AML-193 (cell line): Measurements from ENCODE around the gene TRPM2.

Experiments
- DNase-seq, 2 experiments: peaks; one replicate each; lab custom pipeline; 2025; lab: John Stamatoyannopoulos, UW

Gene TRPM2

DNA sequence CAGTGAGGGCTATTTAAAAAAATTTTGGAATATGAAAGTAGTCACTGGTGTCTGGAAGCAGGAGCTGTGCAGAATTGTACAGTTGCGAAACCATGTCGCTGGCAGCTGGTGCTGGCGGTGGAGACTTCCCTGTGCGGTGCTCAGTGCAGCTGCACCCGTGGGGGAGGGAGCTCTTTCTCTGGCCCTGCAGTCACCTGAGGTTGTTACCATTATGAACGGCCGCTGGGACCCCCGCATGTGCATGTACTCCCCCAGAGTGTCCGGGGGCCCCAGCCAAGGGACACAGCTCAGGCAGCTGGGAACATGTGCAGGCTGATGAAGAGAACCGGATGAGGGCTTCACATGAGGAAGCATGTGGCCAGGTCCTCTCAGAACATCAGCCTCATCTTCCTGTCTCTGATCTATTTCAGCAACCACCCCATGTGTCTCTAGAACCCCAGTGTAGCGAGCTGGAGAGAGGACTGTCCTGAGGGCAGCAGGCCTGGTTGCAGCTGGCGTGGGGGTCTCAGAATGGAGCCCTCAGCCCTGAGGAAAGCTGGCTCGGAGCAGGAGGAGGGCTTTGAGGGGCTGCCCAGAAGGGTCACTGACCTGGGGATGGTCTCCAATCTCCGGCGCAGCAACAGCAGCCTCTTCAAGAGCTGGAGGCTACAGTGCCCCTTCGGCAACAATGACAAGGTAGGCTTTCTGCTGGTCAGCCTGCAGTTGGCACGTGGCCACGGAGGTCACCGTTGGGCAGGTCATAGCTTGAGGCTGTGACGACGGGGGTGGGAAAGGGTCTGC, at the start of gene TRPM2:
TSS of gene TRPM2 (plus strand) at position 431 of the 780 bp plus-strand sequence. CDS start at position 511, 80 bp downstream.
- DNase-seq: peak; percentile 93 to 95

DNA sequence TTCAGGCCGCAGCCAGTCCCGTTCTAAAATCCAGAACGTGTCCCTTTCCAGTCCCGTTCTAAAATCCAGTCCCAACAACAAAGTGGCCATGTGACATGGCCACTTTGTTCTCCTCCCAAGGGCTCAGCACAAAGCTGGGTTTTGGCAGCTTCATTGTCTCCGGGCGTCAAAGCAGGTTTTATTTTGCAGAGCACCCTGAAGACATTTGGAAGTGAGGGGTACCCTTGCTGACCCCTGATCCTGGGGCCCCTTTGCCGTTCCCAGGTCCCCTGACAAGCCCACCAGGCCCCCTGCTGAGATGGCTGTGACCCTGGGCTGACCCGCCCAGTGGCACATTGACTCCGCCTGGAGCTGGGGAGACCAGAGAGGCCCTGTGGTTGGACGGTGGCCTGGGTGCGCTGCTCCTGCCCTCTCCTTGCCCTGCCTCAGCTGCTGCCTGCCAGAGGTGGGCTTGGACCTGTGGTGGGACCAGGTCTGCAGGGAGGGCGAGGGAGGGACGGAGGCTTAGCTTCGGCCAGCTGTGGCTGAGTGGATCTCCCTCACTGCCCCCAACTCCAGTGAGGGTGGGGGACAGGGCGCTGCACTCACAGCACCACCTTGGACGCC, 49.3 kb upstream of the TRPM2 start:
- DNase-seq: no peak

DNA sequence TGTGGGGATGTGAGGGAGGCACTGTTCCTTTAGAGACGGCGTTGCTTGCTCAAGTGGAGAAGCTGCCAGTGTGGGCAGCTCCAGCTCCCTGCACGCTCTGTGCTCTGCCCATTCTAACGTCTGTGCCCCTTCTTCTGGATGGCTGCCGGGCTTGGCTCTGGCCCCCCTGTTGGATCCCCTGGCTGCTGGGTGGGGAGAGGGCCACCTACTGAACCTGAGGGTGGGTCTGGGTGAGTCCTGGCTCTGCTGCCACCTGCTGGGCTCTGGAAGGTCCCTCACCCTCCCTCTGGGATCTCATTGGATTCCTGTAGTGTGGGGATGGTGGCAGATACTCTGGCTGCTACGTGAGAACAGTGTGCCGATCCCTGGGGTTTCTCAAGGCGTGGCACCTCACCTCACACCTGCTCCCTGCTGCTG, 48.5 kb upstream of the TRPM2 start:
- DNase-seq: peak; percentile 4 to 12

DNA sequence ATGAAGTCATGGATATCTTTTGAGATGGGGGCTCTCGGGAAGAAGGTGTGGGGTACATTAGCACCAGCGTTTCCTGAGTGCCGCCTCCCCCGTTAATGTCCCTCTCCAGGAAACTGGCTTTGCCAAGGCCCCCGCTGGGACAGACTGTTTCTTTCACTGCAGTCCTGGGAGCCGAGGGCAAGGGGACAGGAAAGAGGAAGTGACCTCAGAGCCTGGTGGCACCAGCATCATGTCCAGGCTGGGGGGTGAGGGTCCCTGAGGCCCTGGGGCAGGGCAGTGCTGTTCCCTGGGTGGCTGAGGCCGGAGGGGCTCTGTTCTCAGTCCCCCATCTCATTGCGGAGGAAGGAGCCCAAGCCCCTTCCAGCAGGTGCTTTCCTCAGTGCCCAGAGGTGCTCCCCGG, 47.7 kb upstream of the TRPM2 start:
- no peak for DNase-seq

DNA sequence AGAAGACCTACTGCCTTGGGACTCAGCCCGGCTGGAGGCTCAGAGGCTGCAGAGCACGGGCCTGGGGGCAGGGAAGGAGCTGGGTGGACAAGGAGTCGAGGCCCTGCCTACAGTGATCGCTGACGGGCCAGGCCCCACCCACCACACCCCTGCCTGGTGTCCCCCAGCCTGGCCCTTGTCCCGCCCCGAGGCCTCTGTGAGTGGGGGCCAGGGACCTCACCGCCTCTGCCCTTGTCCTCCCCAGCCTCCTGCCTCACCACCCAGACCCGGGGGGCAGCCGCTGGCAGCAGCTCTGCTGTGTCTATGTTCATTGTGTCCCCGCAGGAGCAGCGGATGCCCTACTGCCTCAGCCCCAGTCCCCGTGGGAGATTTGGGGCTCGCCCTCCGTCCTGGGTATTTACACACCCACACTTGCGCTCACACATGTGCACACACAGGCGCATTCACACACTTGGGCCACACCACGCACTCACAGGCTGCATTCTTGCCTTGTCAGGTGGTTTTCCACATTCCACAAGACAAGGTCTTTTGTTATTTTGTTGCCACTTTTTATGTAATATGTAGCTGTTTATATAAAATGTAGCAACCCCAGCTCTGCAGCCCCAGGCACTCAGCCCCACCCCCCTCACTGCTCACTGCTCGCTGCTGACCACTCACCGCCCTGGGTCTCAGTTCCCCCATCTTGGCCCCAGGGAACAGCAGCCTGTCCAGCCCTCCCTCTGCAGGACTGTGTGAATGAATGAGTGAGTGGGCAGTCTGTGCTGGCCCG, 46.3 kb upstream of the TRPM2 start:
- DNase-seq: no peak

DNA sequence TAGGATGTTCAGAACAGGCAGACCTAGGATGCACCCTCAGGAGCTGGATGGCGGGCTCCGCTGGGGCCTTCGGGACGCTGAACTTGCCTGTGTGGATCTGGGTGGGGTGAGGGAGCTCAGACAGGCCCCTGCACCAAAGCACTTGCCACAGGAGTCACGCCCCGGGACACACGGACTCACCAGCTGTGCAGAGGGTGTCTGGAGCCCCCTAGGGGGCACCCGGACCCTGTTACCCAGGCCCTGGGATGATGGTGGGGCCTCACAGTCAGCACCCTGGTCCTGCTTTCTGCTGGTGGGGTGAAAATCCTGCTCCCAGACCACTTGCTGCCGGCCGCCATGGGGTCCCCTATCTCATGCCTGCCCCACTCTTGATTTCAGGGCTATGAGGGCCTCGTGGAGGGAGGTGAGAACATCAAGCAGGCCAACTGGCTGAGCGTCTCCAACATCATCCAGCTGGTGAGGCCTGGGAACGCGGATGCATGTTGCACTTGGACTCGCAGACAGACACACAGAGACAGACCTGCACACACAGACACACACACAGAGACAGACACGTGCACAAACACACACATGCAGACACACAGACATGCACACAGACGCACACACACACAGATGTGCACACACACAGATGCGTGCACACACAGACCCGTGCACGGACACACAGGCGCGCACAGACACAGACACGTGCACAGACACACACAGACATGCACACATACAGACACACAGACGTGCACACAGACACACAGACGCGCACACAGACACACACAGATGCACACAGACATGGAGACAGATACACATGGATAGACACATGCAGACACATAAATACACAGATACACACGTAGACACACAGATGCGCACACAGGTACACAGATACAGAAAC, 42.6 kb upstream of the TRPM2 start:
- no peak for DNase-seq

DNA sequence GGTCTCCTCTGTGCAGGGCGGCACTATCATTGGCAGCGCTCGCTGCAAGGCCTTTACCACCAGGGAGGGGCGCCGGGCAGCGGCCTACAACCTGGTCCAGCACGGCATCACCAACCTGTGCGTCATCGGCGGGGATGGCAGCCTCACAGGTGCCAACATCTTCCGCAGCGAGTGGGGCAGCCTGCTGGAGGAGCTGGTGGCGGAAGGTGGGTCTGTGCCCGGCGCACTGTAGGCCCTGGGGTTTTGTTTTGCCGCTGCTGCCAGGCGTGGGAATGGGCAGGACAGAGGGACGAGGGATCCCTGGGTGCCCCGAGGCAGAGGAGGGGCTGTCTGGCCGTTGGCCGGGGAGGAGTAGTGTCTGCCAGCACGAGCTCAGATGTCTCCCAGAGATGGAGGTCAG, 41.3 kb upstream of the TRPM2 start:
- no peak for DNase-seq

DNA sequence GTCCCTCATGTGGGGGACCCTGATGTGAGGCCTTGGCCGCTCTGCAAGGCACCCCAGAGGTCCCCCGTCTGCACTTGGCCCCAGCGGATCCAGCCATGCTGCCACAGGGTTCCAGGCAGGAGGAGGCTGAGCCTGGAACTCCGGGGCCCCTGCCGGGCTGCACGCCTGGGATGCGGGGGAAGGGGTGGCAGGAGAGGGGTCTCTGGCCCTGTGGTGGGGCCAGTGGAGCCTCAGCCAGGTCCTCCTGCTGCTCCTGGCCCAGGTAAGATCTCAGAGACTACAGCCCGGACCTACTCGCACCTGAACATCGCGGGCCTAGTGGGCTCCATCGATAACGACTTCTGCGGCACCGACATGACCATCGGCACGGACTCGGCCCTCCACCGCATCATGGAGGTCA, 40.7 kb upstream of the TRPM2 start:
- no peak for DNase-seq

DNA sequence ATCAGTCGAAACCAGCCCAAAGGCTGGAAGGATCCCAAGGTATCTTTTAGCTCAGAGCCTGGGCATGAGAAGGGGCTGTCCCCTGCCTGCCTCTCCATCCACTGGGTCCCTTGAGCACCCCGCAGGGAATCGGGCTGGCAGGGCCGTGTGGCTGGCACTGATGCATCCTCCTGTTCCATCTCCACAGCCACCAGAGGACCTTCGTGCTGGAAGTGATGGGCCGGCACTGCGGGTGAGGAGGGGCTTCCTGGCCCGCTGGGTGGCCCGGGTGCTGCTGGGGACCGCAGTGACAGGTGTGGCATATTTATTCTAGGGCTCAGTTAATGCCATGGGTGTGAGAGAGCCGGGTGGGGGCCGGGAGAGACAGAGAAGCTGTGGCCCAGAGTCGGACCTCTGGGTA, 40.0 kb upstream of the TRPM2 start:
- no peak for DNase-seq

DNA sequence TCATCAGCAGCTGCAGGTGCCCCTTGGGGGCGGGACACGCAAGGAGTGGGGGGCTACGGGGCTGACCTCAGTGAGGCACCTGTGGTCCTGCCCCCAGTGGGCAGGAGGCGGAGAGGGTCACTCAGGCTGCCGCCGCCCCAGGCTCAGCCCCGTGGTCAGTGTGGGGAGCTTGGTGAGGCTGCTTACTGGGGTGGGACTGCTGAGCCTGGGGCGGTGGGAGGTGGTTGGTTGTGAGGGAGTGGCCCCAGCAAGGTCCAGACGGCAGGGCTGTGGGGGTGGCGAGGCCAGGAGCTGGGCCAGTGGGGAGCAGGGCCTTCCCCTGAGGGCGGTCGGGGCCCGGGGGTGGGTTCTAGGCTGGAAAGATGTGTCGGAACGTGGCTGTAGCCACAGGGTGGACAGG, 39.3 kb upstream of the TRPM2 start:
- DNase-seq: no peak

DNA sequence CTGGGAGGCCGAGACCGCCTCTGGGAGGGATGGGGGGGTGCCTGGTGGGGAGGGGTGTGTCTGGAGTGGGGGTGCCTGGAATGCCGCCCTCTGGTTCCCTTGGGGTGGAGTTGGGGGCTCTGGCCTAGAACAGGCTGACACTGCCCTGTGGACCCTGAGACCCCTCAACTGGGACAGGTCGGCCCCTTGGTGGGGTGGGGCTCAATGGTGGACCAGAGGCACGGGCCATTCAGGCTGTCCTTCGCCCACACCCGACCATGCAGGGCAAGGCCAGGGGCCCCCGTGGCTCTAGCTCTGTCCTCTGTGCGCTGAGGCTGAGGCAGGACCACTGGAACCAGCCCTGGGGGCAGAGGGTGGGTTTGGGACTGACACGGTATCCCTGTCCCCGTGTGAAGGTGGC, 38.9 kb upstream of the TRPM2 start:
- DNase-seq: no peak

DNA sequence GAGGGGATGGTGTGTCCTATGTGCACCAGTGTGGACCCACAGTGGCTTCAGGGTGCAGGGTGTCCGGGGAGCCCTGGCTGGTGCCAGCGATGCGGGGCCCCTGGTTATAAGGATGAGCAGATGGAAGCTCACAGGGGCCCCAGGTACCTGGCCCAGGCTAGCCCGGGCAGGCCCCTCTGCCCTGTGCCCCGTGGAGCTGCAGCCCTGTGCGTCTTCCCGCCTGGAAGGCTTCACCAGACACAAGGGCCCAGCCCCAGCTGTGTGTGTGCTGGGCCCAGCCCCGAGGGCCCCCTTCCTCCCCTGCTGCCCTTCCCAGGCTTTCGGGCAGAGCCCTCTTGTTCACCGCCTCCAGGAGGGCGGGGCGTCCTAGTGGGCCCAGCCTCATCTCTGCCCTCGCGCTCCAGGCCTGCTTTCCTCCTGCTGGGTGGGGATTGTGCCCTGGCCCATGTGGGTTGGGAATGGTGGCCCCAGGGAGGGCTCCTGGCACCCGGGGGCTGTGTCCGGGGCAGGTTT, 37.7 kb upstream of the TRPM2 start:
- no peak for DNase-seq

DNA sequence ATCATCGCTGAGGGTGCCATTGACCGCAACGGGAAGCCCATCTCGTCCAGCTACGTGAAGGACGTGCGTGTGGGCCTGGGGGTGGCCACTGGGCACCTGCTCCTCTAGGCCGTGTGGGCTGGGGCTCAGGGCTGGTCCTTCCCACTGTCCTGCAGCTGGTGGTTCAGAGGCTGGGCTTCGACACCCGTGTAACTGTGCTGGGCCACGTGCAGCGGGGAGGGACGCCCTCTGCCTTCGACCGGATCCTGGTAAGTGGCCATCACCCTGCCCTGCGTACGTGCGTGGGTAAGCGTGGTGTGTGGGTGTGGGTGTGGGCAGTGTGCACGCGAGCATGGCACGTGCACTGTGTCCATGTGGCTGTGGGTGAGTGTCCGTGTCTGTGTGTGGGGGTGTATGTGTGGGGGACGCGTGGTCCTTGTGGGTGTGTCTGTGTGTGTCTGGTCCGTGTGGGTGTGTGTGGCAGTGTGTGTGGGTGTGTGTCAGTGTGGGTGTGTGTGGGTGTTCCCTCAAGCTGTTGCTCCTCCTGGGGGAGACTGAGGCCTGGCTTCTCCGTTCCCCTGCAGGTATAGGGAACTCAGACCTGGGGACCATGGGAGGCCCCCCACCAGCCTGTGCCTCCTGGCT, 37.0 kb upstream of the TRPM2 start:
- no peak for DNase-seq

DNA sequence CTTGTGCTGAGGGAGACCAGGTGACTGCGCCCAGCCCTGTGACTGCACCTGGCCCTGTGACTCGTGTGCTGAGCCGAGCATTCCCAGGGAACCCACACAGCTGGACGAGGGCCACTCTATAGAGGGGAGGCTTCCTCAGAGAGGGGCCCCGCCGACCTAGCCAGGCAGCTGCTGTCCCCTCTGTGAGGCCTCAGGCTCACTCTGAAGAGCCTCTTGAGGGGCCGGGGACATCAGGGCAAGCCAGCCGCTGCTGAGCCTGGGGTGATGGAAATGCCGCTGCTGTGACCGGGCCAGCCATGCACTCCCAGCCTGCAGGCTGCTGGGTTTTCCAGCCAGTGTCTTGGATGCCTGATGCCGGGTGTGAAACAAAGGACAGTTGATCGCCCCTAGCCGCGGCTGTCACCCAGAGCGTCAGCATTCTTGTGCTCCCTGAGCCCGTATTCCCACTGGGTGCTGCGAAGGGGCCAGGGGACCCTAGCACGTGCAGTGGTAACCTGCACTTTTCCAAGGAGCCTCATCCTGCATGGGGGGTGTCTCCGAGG, 36.1 kb upstream of the TRPM2 start:
- DNase-seq: no peak

DNA sequence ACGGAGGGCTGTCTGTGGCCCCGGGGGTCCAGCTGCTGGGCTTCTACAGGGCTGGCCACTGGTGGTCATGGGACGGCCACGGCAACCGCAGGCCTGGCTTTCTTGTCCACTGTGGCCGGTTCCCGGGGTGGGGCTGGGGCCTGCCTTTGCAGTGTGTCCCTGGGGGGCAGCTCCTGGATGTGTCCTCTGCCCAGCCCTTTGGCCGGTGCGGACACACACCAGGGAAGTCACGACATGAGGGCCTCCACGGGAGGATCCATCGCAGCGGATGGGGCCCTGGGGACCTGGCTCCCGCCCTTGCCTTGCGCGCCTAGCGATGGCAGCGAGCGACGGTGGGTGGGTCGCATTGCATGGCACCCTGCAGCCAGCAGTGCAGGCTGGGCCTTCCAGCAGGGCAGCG, 35.5 kb upstream of the TRPM2 start:
- no peak for DNase-seq

DNA sequence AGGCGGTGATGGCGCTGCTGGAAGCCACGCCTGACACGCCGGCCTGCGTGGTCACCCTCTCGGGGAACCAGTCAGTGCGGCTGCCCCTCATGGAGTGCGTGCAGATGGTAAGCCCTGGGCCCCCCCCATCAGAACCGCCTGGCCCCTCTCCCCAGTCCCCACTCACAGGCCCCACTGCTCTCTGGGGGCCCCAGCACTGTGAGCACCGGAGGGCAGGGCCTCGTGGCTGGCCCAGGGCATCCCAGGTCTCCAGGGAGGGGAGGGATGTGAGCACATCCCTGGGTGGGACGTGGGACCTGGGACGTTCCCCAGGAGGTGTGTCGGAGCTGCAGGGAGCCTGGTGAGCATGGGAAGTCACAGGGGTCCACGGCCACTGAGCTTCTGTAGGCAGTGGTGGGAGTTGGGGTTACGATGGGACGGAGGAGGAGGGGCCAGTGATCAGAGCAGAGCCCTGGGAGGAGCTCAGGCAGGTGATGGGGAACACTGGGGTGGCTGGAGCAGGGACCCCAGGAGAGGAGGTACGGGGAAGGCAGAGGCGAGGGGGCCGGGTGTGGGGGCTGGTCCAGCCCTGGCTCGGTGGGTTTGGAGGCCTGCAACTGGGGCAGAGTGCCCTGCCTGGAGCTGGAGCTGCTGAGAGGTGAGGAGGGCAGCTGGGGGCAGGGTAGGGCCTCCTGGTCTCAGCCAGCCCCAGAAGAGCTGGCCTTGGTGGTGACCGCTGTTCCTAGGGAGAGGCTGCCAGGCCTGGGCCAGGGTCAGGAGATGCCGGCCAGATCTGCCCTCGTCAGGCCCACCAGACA, 34.7 kb upstream of the TRPM2 start:
- DNase-seq: no peak

DNA sequence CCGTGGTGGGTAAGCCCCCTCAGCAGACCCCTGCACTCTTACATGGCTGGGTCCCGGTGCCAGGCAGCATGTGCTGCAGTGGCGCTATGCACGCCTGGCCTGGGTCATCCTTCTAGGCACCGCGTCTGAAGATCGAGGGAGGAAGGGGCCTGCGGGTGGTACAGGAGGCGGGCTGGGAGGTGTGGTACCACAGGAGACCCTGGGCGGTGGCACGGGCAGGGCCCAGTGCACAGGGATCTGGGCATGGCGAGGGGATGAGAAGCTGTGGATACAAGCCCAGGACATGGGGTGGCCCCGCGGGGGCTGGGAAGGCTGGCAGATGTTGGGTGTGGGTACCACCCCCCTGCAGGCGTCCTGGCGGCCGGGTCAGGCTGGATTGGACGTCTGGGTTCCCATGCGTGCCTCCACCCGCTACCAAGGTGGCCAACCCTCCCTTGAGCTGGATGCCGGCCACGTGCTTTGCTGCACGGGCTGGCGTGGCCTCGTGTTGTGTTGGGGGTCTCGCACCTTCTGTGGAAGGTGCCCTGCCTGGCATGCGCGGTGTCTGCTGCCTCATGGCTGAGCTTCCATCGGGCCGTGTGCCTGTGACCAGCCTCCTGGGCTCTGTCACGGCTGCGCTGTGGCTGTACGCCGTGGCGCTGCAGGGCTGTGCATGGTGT, 33.9 kb upstream of the TRPM2 start:
- no peak for DNase-seq

DNA sequence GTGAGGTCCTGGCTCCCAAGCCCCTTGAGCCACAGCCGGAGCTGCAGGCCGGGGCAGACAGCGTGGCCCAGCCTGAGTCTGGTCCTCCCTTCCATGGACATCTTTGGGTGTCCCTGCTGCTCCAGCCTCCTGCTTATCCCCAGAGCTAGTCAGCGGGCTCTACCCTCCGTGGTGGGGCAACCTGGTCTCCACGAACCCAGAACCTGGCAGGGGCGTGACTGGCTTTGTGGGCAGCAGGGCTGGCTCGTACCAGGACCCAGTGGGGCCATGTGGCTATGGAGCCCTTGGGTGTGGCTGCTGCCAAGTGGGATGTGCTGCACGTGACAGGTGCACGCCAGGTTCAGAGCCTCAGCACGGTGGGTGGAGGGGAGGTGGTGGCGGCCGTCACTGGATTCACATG, 32.6 kb upstream of the TRPM2 start:
- DNase-seq: no peak

DNA sequence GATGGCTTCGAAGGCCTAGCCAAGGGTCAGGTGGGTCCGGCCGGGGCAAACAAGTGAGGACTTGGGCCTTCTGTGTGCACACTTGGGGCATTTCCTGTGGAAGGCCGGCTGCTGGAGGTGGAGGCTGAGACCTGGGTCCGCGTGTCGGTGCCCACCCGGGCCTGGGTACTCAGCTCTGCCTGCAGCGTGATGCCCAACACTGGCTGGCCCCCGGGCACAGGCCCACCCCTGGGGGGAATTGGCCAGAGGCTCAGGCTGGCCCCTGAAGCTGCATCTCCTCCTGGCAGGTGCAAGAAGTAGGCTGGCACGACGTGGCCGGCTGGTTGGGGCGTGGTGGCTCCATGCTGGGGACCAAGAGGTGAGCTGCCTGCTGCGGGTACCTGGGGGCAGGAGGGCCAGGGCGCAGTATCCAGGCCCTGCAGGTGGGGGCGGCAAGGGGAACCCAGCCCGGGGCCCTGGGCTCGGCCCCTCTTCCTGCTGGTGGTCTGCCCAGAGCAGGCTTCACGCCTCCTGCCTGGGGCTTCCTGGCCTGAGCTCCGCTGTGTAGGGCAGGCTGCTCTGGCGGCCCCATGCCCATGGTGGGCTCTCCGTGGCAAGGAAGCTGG, 31.5 kb upstream of the TRPM2 start:
- DNase-seq: no peak
